GM21447 (cell line): ENCODE measurements around the gene NKX2-8.
"Not testable (repeated sequence)": the region's sequence is repeated elsewhere in the genome, so short reads cannot be mapped to it uniquely, and the experiment has no call there.

ENCODE experiments used
- ATAC-seq: cut with Tn5 transposase; IDR thresholded peaks from one replicate; pipeline ENCODE4 v1.9.1; 2021; ENCODE audit not compliant: unreplicated experiment

NKX2-8 gene

GRCh38 chr14:36580856-36581831 is 1.3 kb downstream of the NKX2-8 start:
- no peak for ATAC-seq

- ATAC-seq = no peak
Measured at GRCh38 chr14:36580141-36580855, 2.1 kb downstream of the NKX2-8 start.

- no peak for ATAC-seq
Measured at GRCh38 chr14:36579573-36580140, 2.8 kb downstream of the NKX2-8 start.

GRCh38 chr14:36579001-36579555 is 3.3 kb downstream of the NKX2-8 start:
- ATAC-seq = no peak

GRCh38 chr14:36570065-36570464 is 12.3 kb downstream of the NKX2-8 start:
- ATAC-seq = no peak

- no peak for ATAC-seq
Measured at GRCh38 chr14:36556811-36557433, 25.5 kb downstream of the NKX2-8 start.

- no peak for ATAC-seq
Measured at GRCh38 chr14:36555998-36556743, 26.2 kb downstream of the NKX2-8 start.

GRCh38 chr14:36553656-36554260 is 28.7 kb downstream of the NKX2-8 start:
- no peak for ATAC-seq

GRCh38 chr14:36550899-36551298 is 31.5 kb downstream of the NKX2-8 start:
- no peak for ATAC-seq

- not testable (repeated sequence) for ATAC-seq
Measured at GRCh38 chr14:36544280-36544679, 38.1 kb downstream of the NKX2-8 start.

GRCh38 chr14:36538051-36538450 is 44.4 kb downstream of the NKX2-8 start:
- ATAC-seq = no peak
